HG03045 (cell line): ENCODE measurements around the gene JDP2.
"Not testable (repeated sequence)": the region's sequence is repeated elsewhere in the genome, so short reads cannot be mapped to it uniquely, and the experiment has no call there.

Experiments
- ATAC-seq: cut with Tn5 transposase; IDR thresholded peaks from one replicate; pipeline ENCODE4 v1.9.1; 2021; ENCODE audit warnings: mild to moderate bottlenecking, moderate library complexity; ENCODE audit not compliant: unreplicated experiment

Gene JDP2

GRCh38 chr14:75427482-75428229 is at the start of gene JDP2:
TSS of gene JDP2 (plus strand) at chr14:75428022. CDS start at chr14:75437921, 9,899 bp downstream.
- peak; percentile 44 for ATAC-seq

GRCh38 chr14:75379246-75379929 is 48.4 kb upstream of the JDP2 start:
- ATAC-seq, result no peak

GRCh38 chr14:75379930-75380270 is 47.9 kb upstream of the JDP2 start:
- ATAC-seq, result no peak

- ATAC-seq, result no peak
Observed at GRCh38 chr14:75380656-75381055, 47.2 kb upstream of the JDP2 start.

- ATAC-seq, result no peak
Observed at GRCh38 chr14:75381642-75382041, 46.2 kb upstream of the JDP2 start.

- not testable (repeated sequence) for ATAC-seq
Observed at GRCh38 chr14:75383219-75383618, 44.6 kb upstream of the JDP2 start.

- no peak for ATAC-seq
Observed at GRCh38 chr14:75383721-75384120, 44.1 kb upstream of the JDP2 start.

- no peak for ATAC-seq
Observed at GRCh38 chr14:75389679-75390078, 38.1 kb upstream of the JDP2 start.

- ATAC-seq, result no peak
Observed at GRCh38 chr14:75390183-75390582, 37.6 kb upstream of the JDP2 start.

GRCh38 chr14:75391953-75392352 is 35.9 kb upstream of the JDP2 start:
- no peak for ATAC-seq

GRCh38 chr14:75392686-75393641 is 34.9 kb upstream of the JDP2 start:
- ATAC-seq, result no peak

- ATAC-seq, result no peak
Observed at GRCh38 chr14:75393794-75394193, 34.0 kb upstream of the JDP2 start.

- ATAC-seq, result no peak
Observed at GRCh38 chr14:75395862-75396261, 32.0 kb upstream of the JDP2 start.

- no peak for ATAC-seq
Observed at GRCh38 chr14:75399321-75399720, 28.5 kb upstream of the JDP2 start.

GRCh38 chr14:75399843-75400775 is 27.7 kb upstream of the JDP2 start:
- no peak for ATAC-seq

- ATAC-seq, result no peak
Observed at GRCh38 chr14:75401361-75401760, 26.5 kb upstream of the JDP2 start.

GRCh38 chr14:75402867-75403413 is 24.9 kb upstream of the JDP2 start:
- no peak for ATAC-seq

GRCh38 chr14:75404847-75405246 is 23.0 kb upstream of the JDP2 start:
- no peak for ATAC-seq

- ATAC-seq, result no peak
Observed at GRCh38 chr14:75406102-75406501, 21.7 kb upstream of the JDP2 start.

GRCh38 chr14:75406856-75407255 is 21.0 kb upstream of the JDP2 start:
- no peak for ATAC-seq
